B cell (primary cell): ENCODE data around the gene POLD2. TPM values are rescaled to one million over a fixed set of nuclear protein-coding genes. Genes with fewer than 3 reads are reported as not detected.

Experiments used
- ATAC-seq: fragments of 200-7000 bp; cut with Tn5 transposase; one replicate; pipeline ENCODE4 v1.10.0; 2021; ENCODE audit warnings: low read depth, mild to moderate bottlenecking, moderate number of reproducible peaks, moderate library complexity
- CTCF ChIA-PET: fragments of 350-600 bp; sonication (Branson Sonifier 250); formaldehyde crosslinking; loops from one replicate; lab custom pipeline; 2021; ENCODE audit warnings: antibody characterized with exemption, inconsistent platforms; lab: Charles Lee
- POLR2A ChIA-PET: fragments of 350-600 bp; sonication (Branson Sonifier 250); formaldehyde crosslinking; loops from one replicate; lab custom pipeline; 2021; ENCODE audit warnings: antibody characterized with exemption; lab: Charles Lee
- DNase-seq: peaks from one replicate; pipeline ENCODE4 v3.0.0; 2013
- H2AFZ ChIP-seq: 2 replicates; pipeline ENCODE4 v1.6.1; 2012; ENCODE audit warnings: mild to moderate bottlenecking, low read depth, low read length; ENCODE audit not compliant: insufficient read depth, poor library complexity, severe bottlenecking
- H3K27ac ChIP-seq, 2 donors: 1 replicate in 1 of 2; 2 replicates in 1 of 2; pipeline ENCODE4 v1.5.1; 2012 to 2013; ENCODE audit warnings: low read length in 2 of 2, mild to moderate bottlenecking in 2 of 2, moderate library complexity in 1 of 2
- H3K27me3 ChIP-seq, 4 experiments: fragments of 200-600 bp in 1 of 4; sonication (generic) in 1 of 4; replicated peaks in 1 of 4; 1 replicate in 2 of 4; 2 replicates in 2 of 4; pipeline versions ENCODE4 v1.6.1 to v1.7.0; 2013 to 2016; ENCODE audit warnings: low read length in 3 of 4, mild to moderate bottlenecking in 2 of 4, mixed read lengths in 1 of 4, moderate library complexity in 1 of 4; ENCODE audit not compliant: insufficient read depth in 4 of 4, control insufficient read depth in 3 of 4; ENCODE audit errors: control extremely low read depth in 1 of 4
- H3K36me3 ChIP-seq, 2 experiments: replicated peaks in 1 of 2; 1 replicate in 1 of 2; 2 replicates in 1 of 2; pipeline versions ENCODE4 v1.6.1 to v1.7.1; 2013; ENCODE audit warnings: low read length in 1 of 2; ENCODE audit not compliant: insufficient read depth in 2 of 2, control insufficient read depth in 1 of 2; ENCODE audit errors: control extremely low read depth in 1 of 2, extremely low read depth in 1 of 2
- H3K4me1 ChIP-seq, 2 donors: fragments of 200-600 bp in 1 of 2; sonication (generic) in 1 of 2; 1 replicate in 1 of 2; 2 replicates in 1 of 2; pipeline versions ENCODE4 v1.5.1 to v1.6.1; 2013 to 2017; ENCODE audit warnings: low read length in 2 of 2; ENCODE audit not compliant: control insufficient read depth in 2 of 2, insufficient read depth in 2 of 2
- H3K4me2 ChIP-seq: replicated peaks from 2 replicates; pipeline ENCODE3; 2012; ENCODE audit warnings: mild to moderate bottlenecking, low read depth, low read length; ENCODE audit not compliant: poor library complexity, severe bottlenecking
- H3K4me3 ChIP-seq, 5 experiments: fragments of 200-600 bp in 1 of 5; sonication (generic) in 1 of 5; 1 replicate in 3 of 5; 2 replicates in 2 of 5; pipeline versions ENCODE4 v1.5.1 to v1.7.0; 2011 to 2016; ENCODE audit warnings: low read length in 4 of 5, mild to moderate bottlenecking in 4 of 5, low read depth in 2 of 5, control low read depth in 1 of 5, moderate library complexity in 1 of 5; ENCODE audit not compliant: insufficient read depth in 1 of 5; ENCODE audit errors: control extremely low read depth in 1 of 5, extremely low read depth in 1 of 5
- H3K79me2 ChIP-seq: fragments of 200-600 bp; sonication (generic); one replicate; pipeline ENCODE4 v1.6.0; 2016; ENCODE audit warnings: low read length; ENCODE audit not compliant: control insufficient read depth, insufficient read depth
- H3K9ac ChIP-seq: fragments of 200-600 bp; sonication (generic); 2 replicates; pipeline ENCODE4 v1.6.1; 2017; ENCODE audit warnings: mild to moderate bottlenecking, low read length, moderate library complexity
- H3K9me3 ChIP-seq, 3 donors: one replicate each; pipeline versions ENCODE4 v1.6.1 to v1.7.1; 2013; ENCODE audit warnings: low read length in 2 of 3; ENCODE audit not compliant: control insufficient read depth in 2 of 3, insufficient read depth in 1 of 3; ENCODE audit errors: control extremely low read depth in 1 of 3
- H4K20me1 ChIP-seq: 2 replicates; pipeline ENCODE4 v1.6.0; 2012; ENCODE audit warnings: mild to moderate bottlenecking, low read length; ENCODE audit not compliant: insufficient read depth, control insufficient read depth, poor library complexity, severe bottlenecking
- H3K27ac Mint-ChIP-seq: one replicate; pipeline ENCODE4 v1.8.0; 2021; ENCODE audit warnings: mixed read lengths
- H3K27me3 Mint-ChIP-seq: one replicate; pipeline ENCODE4 v1.8.0; 2021; ENCODE audit warnings: mixed read lengths
- H3K4me1 Mint-ChIP-seq: one replicate; pipeline ENCODE4 v1.8.0; 2021; ENCODE audit warnings: mixed read lengths
- H3K4me3 Mint-ChIP-seq: one replicate; pipeline ENCODE4 v1.8.0; 2021; ENCODE audit warnings: mixed read lengths
- H3K9me3 Mint-ChIP-seq: one replicate; pipeline ENCODE4 v1.8.0; 2022; ENCODE audit warnings: mixed read lengths; ENCODE audit not compliant: insufficient read depth
- EZH2 ChIP-seq: IDR thresholded peaks from 2 replicates; pipeline ENCODE4 v1.6.1; 2012; ENCODE audit warnings: borderline replicate concordance, low read depth, mild to moderate bottlenecking, moderate library complexity, low read length; ENCODE audit not compliant: insufficient read depth, poor library complexity, severe bottlenecking
- WGBS: methylation state at CpG from one replicate; pipeline ENCODE4 v1.1.5; 2013; ENCODE audit warnings: missing lambda C conversion rate; ENCODE audit not compliant: insufficient coverage; 5-methylcytosine and 5-hydroxymethylcytosine counted together
- intact Hi-C: fragments of 100-400 bp; cut with micrococcal nuclease; formaldehyde crosslinking; loops from one replicate; pipeline ENCODE4 v1.10.0; 2022
- polyA plus RNA-seq: library from polyadenylated mRNA; depleted of rRNA; stranded (reverse); fragments of >200 nt; gene quantifications from 2 replicates; pipeline ENCODE4 v1.2.3, GENCODE V29; 2012
- total RNA-seq, 2 donors: library from RNA; stranded (reverse); fragments of 120-200 nt in 1 of 2; gene quantifications; 1 replicate in 1 of 2; 2 replicates in 1 of 2; pipeline versions ENCODE4 v1.2.3 to v1.2.4, GENCODE V29; 2013 to 2022
- TF ChIP-seq, protein P1 (sequence below): fragments of 200-600 bp; IDR thresholded peaks from one replicate; pipeline ENCODE4 v1.8.0; 2022; ENCODE audit warnings: antibody characterized with exemption, mild to moderate bottlenecking

POLD2 gene
- total and polyA plus RNA-seq, 2 donors (not counting 1 experiment from before 2014, with no cell fraction given), result 73.6 to 86.7 TPM

DNA sequence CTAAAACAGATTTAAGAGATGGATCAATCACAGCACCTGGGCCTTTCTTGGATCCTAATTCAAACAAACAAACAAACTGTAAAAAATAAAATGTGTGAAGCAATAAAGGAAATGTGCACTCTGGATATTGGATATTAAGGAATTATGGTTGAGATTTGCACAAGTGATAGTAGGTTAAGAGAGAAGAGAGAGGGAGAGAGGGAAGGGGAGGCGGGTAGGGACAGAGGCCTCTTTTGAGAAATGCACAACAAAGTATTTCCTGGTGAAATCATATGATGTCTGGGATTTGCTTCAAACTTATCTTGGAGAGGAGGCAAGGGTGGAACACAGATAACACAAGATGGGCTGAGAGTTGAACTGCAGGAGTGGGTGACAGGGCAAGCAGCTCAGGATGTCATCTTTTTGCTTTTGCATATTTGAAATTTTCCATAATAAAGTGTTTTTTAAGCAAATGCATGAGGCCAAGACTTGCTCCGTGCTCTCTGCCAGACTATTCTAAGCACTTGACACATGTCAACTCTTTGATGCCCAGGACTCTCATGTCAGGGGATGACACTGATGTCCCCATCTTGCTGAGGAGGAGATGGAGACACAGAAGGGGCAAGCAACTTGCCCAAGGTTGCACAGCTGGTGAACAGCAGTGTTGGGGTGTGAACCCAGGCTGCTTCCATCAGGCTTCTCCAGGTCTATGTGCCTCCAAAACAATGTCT is 28.3 kb downstream of the POLD2 start:
- Histone ChIP-seq H3K4me1 (peaks cover 22 to 61% of the 10 kb centered on the region in 2 donors), H2AFZ (no peak overlapping the region), H3K79me2 (no peaks in the 10 kb centered on the region), H3K27me3 (no peaks in the 10 kb centered on the region), H4K20me1 (no peaks in the 10 kb centered on the region), H3K27ac (no peak overlapping the region), H3K4me3 (no peak overlapping the region), H3K9ac (no peak overlapping the region), H3K9me3 (no peaks in the 10 kb centered on the region), H3K36me3 (no peaks in the 10 kb centered on the region), H3K4me2 (no peak overlapping the region)
- H3K4me3 Mint-ChIP-seq, result no peak overlapping the region
- peaks cover 57% of the 10 kb centered on the region for H3K4me1 Mint-ChIP-seq
- DNase-seq, result no peak
- ATAC-seq, result no peak
- intact Hi-C loops, result no loop called here
- WGBS, result no CpG with 5 or more reads among the region's 2 CpGs
- no peaks in the 10 kb centered on the region for H3K9me3 Mint-ChIP-seq
- H3K27ac Mint-ChIP-seq, result peak overlapping the region; percentile 62
- POLR2A ChIA-PET, result interaction anchor here (0.6 kb wide), 1 partner anchor 11 kb away, joined by 4 read pairs; no protein-coding TSS in a partner anchor
- TF ChIP-seq, protein P1, sequence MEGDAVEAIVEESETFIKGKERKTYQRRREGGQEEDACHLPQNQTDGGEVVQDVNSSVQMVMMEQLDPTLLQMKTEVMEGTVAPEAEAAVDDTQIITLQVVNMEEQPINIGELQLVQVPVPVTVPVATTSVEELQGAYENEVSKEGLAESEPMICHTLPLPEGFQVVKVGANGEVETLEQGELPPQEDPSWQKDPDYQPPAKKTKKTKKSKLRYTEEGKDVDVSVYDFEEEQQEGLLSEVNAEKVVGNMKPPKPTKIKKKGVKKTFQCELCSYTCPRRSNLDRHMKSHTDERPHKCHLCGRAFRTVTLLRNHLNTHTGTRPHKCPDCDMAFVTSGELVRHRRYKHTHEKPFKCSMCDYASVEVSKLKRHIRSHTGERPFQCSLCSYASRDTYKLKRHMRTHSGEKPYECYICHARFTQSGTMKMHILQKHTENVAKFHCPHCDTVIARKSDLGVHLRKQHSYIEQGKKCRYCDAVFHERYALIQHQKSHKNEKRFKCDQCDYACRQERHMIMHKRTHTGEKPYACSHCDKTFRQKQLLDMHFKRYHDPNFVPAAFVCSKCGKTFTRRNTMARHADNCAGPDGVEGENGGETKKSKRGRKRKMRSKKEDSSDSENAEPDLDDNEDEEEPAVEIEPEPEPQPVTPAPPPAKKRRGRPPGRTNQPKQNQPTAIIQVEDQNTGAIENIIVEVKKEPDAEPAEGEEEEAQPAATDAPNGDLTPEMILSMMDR, result no peak
- no peak for TF ChIP-seq EZH2
- CTCF ChIA-PET, result no interaction called here
- no peaks in the 10 kb centered on the region for H3K27me3 Mint-ChIP-seq

DNA sequence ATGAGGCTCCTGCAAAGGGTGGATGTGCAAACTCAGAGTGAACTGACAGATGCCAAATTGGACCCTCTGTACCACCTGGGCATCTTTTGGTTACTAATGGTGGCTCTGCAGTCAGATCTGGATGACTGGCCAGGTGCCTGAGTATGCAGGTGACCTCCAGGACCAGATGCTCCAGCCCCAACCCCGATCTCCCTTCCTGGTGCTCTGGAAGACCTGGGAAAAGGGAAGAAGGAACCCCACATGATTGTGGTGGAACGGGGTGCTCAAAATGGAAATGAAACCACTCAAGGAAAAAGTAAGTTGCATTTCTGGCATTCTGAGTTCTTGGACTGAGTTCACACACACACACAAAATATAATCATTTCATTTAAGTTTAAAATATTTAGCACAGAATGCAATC is 29.0 kb downstream of the POLD2 start:
- peak overlapping the region; percentile 26 for H3K27ac Mint-ChIP-seq
- H3K4me2 ChIP-seq, result no peak overlapping the region
- no peak for DNase-seq
- no peaks in the 10 kb centered on the region for H3K36me3 ChIP-seq
- ChIA-PET POLR2A (no interaction called here), CTCF (no interaction called here)
- H3K27me3 ChIP-seq, result no peaks in the 10 kb centered on the region
- no peak overlapping the region for H3K9ac ChIP-seq
- H3K9me3 Mint-ChIP-seq, result no peaks in the 10 kb centered on the region
- ATAC-seq, result no peak
- no peak overlapping the region for H2AFZ ChIP-seq
- no CpG with 5 or more reads among the region's 2 CpGs for WGBS
- no peaks in the 10 kb centered on the region for H3K79me2 ChIP-seq
- no peak overlapping the region for H3K4me3 ChIP-seq
- H3K27ac ChIP-seq, result no peak overlapping the region
- H3K27me3 Mint-ChIP-seq, result no peaks in the 10 kb centered on the region
- TF ChIP-seq, protein P1, result no peak
- TF ChIP-seq EZH2, result no peak
- peaks cover 19 to 54% of the 10 kb centered on the region in 2 donors for H3K4me1 ChIP-seq
- H3K4me1 Mint-ChIP-seq, result peaks cover 52% of the 10 kb centered on the region
- intact Hi-C loops, result no loop called here
- H4K20me1 ChIP-seq, result no peaks in the 10 kb centered on the region
- H3K9me3 ChIP-seq, result no peaks in the 10 kb centered on the region
- no peak overlapping the region for H3K4me3 Mint-ChIP-seq
